IMR-90 (cell line): ENCODE measurements around the gene CYB561D1. TPM values are rescaled to one million over a fixed set of nuclear protein-coding genes. Genes with fewer than 3 reads are reported as not detected.

Source experiments
- ATAC-seq: fragments of 200-7000 bp; cut with Tn5 transposase; 2 replicates; pipeline ENCODE4 v1.9.1; 2020; ENCODE audit warnings: low read depth, mild to moderate bottlenecking, moderate library complexity
- BruUV-seq: library from RNA; stranded (reverse); fragments of 400-500 nt; replicated peaks from 2 replicates; lab custom pipeline; 2021; lab: Mats Ljungman, UMichigan
- CTCF ChIA-PET: fragments of 300-600 bp; formaldehyde crosslinking; extraction: SDS; loops from one replicate; lab custom pipeline; 2021; ENCODE audit warnings: antibody characterized with exemption; lab: Yijun Ruan, JAX
- POLR2A ChIA-PET: fragments of 300-600 bp; sonication (Branson Sonifier 250); formaldehyde crosslinking; loops from one replicate; lab custom pipeline; 2022; ENCODE audit warnings: antibody characterized with exemption; ENCODE audit not compliant: unreplicated experiment; lab: Charles Lee
- DNase-seq: peaks from one replicate; pipeline ENCODE4 v3.0.0; 2013
- H2AFZ ChIP-seq: replicated peaks from 2 replicates; pipeline ENCODE3; 2013; ENCODE audit warnings: low read length, mild to moderate bottlenecking; ENCODE audit not compliant: poor library complexity
- H2AK5ac ChIP-seq: 2 replicates; pipeline ENCODE4 v1.6.1; 2013; ENCODE audit warnings: low read depth, low read length, inconsistent platforms
- H2AK9ac ChIP-seq: replicated peaks from 2 replicates; pipeline ENCODE3; 2013; ENCODE audit warnings: mild to moderate bottlenecking, low read depth, low read length, moderate library complexity; ENCODE audit not compliant: poor library complexity
- H2BK120ac ChIP-seq: 2 replicates; pipeline ENCODE4 v1.6.1; 2013; ENCODE audit warnings: low read depth, low read length, inconsistent platforms
- H2BK15ac ChIP-seq: 3 replicates; pipeline ENCODE4 v1.6.1; 2013; ENCODE audit warnings: low read depth, low read length, inconsistent platforms
- H2BK20ac ChIP-seq: 2 replicates; pipeline ENCODE4 v1.6.1; 2013; ENCODE audit warnings: low read depth, mild to moderate bottlenecking, inconsistent platforms, low read length, moderate library complexity
- H2BK5ac ChIP-seq: 2 replicates; pipeline ENCODE4 v1.6.1; 2013; ENCODE audit warnings: mild to moderate bottlenecking, low read depth, low read length, inconsistent platforms; ENCODE audit not compliant: poor library complexity, severe bottlenecking
- H3K14ac ChIP-seq: replicated peaks from 2 replicates; pipeline ENCODE4 v1.6.1; 2013; ENCODE audit warnings: low read depth, low read length, inconsistent platforms
- H3K18ac ChIP-seq: 2 replicates; pipeline ENCODE4 v1.6.1; 2013; ENCODE audit warnings: low read depth, low read length, control low read depth
- H3K23ac ChIP-seq: 2 replicates; pipeline ENCODE4 v1.6.1; 2013; ENCODE audit warnings: low read depth, low read length, inconsistent platforms
- H3K27ac ChIP-seq: 2 replicates; pipeline ENCODE4 v1.5.1; 2013; ENCODE audit warnings: mild to moderate bottlenecking, control low read depth, low read length; ENCODE audit not compliant: insufficient read depth
- H3K27me3 ChIP-seq: 2 replicates; pipeline ENCODE4 v1.6.1; 2013; ENCODE audit warnings: low read length; ENCODE audit not compliant: control insufficient read depth, insufficient read depth
- H3K36me3 ChIP-seq: 2 replicates; pipeline ENCODE4 v1.6.1; 2013; ENCODE audit warnings: low read length, mixed read lengths; ENCODE audit not compliant: control insufficient read depth, insufficient read depth
- H3K4ac ChIP-seq: 2 replicates; pipeline ENCODE4 v1.6.1; 2013; ENCODE audit warnings: low read depth, low read length, inconsistent platforms
- H3K4me1 ChIP-seq: 2 replicates; pipeline ENCODE4 v1.6.1; 2013; ENCODE audit warnings: low read length, mixed read lengths; ENCODE audit not compliant: control insufficient read depth, insufficient read depth
- H3K4me2 ChIP-seq: 2 replicates; pipeline ENCODE4 v1.6.1; 2013; ENCODE audit warnings: low read depth, mild to moderate bottlenecking, control low read depth, low read length, moderate library complexity
- H3K4me3 ChIP-seq: 2 replicates; pipeline ENCODE4 v1.5.1; 2013; ENCODE audit warnings: low read depth, mild to moderate bottlenecking, control low read depth, low read length, moderate library complexity; ENCODE audit not compliant: insufficient read depth
- H3K56ac ChIP-seq: 2 replicates; pipeline ENCODE4 v1.6.1; 2013; ENCODE audit warnings: low read length, inconsistent platforms; ENCODE audit not compliant: insufficient read depth; ENCODE audit errors: extremely low read depth
- H3K79me1 ChIP-seq, 2 experiments: 2 replicates each; pipeline ENCODE4 v1.6.1; 2013; ENCODE audit warnings: low read length in 2 of 2, inconsistent platforms in 1 of 2, low read depth in 1 of 2
- H3K9ac ChIP-seq: 2 replicates; pipeline ENCODE4 v1.6.1; 2013; ENCODE audit warnings: low read depth, low read length, control low read depth
- H3K9me1 ChIP-seq: 2 replicates; pipeline ENCODE4 v1.6.1; 2013; ENCODE audit warnings: low read length, inconsistent platforms; ENCODE audit not compliant: insufficient read depth
- H3K9me3 ChIP-seq: 2 replicates; pipeline ENCODE4 v1.6.1; 2013; ENCODE audit warnings: low read length; ENCODE audit not compliant: control insufficient read depth, insufficient read depth
- H4K20me1 ChIP-seq: 2 replicates; pipeline ENCODE4 v1.6.1; 2013; ENCODE audit warnings: low read length, inconsistent platforms; ENCODE audit not compliant: insufficient read depth
- H4K5ac ChIP-seq: 2 replicates; pipeline ENCODE4 v1.6.1; 2013; ENCODE audit warnings: mild to moderate bottlenecking, low read depth, low read length, control low read depth
- H4K8ac ChIP-seq, 2 experiments: 2 replicates each; pipeline ENCODE4 v1.6.1; 2013; ENCODE audit warnings: low read depth in 2 of 2, low read length in 2 of 2, control low read depth in 1 of 2, inconsistent platforms in 1 of 2
- H4K91ac ChIP-seq: 2 replicates; pipeline ENCODE4 v1.6.1; 2013; ENCODE audit warnings: low read depth, low read length, inconsistent platforms; ENCODE audit not compliant: insufficient read depth
- BHLHE40 ChIP-seq: fragments of 150-350 bp; IDR thresholded peaks from 2 replicates; pipeline ENCODE4 v1.6.1; 2016; ENCODE audit warnings: mild to moderate bottlenecking, low read depth, low read length
- CEBPB ChIP-seq: IDR thresholded peaks from 2 replicates; pipeline ENCODE4 v1.6.1; 2012; ENCODE audit warnings: low read depth, low read length, improper control_type of control experiment
- CHD1 ChIP-seq: IDR thresholded peaks from 2 replicates; pipeline ENCODE4 v1.6.1; 2012; ENCODE audit warnings: low read depth, low read length, improper control_type of control experiment
- FOS ChIP-seq: fragments of 150-350 bp; IDR thresholded peaks from 2 replicates; pipeline ENCODE4 v1.6.1; 2016; ENCODE audit warnings: low read depth, low read length
- MAFK ChIP-seq: IDR thresholded peaks from 2 replicates; pipeline ENCODE4 v1.6.1; 2012; ENCODE audit warnings: low read depth, low read length, improper control_type of control experiment
- MAZ ChIP-seq: IDR thresholded peaks from 2 replicates; pipeline ENCODE4 v1.6.1; 2012; ENCODE audit warnings: low read depth, mild to moderate bottlenecking, low read length, improper control_type of control experiment, moderate library complexity, borderline replicate concordance
- MXI1 ChIP-seq: IDR thresholded peaks from 2 replicates; pipeline ENCODE4 v1.6.1; 2012; ENCODE audit warnings: low read depth, mild to moderate bottlenecking, low read length, moderate library complexity, borderline replicate concordance
- NFE2L2 ChIP-seq: fragments of 150-350 bp; IDR thresholded peaks from 2 replicates; pipeline ENCODE4 v1.6.1; 2016; ENCODE audit warnings: low read depth, mild to moderate bottlenecking, low read length
- POLR2A ChIP-seq: IDR thresholded peaks from 2 replicates; pipeline ENCODE4 v1.6.1; 2012; ENCODE audit warnings: mild to moderate bottlenecking, low read depth, low read length
- RAD21 ChIP-seq: IDR thresholded peaks from 2 replicates; pipeline ENCODE4 v1.6.1; 2012; ENCODE audit warnings: low read length, improper control_type of control experiment
- RCOR1 ChIP-seq: IDR thresholded peaks from 2 replicates; pipeline ENCODE4 v1.6.1; 2012; ENCODE audit warnings: mild to moderate bottlenecking, low read length, improper control_type of control experiment; ENCODE audit not compliant: insufficient replicate concordance
- RFX5 ChIP-seq: IDR thresholded peaks from 2 replicates; pipeline ENCODE4 v1.8.0; 2012; ENCODE audit warnings: low read depth, mild to moderate bottlenecking, low read length, moderate library complexity
- SMC3 ChIP-seq: fragments of 150-350 bp; IDR thresholded peaks from 2 replicates; pipeline ENCODE4 v1.6.1; 2016; ENCODE audit warnings: low read depth, mild to moderate bottlenecking, antibody characterized with exemption, low read length, moderate library complexity
- WGBS, 2 experiments: methylation state at CpG; one replicate each; pipeline versions ENCODE4 v1.1.5 to v1.1.7; 2013; ENCODE audit warnings: missing lambda C conversion rate in 2 of 2; ENCODE audit not compliant: insufficient read length in 1 of 2; ENCODE audit errors: extremely low coverage in 2 of 2; 5-methylcytosine and 5-hydroxymethylcytosine counted together
- dilution Hi-C: fragments of 300-500 bp; cut with HindIII; formaldehyde crosslinking; loops from one replicate; pipeline ENCODE4 v1.14.3; 2018; ENCODE audit warnings: low sequenced_read_pairs; ENCODE audit not compliant: unreplicated experiment
- in situ Hi-C: fragments of 300-500 bp; cut with MboI; formaldehyde crosslinking; loops from 3 replicates; pipeline ENCODE4 v1.14.3; 2019; ENCODE audit warnings: low sequenced_read_pairs, inconsistent platforms, mixed read lengths
- intact Hi-C: fragments of 100-400 bp; cut with micrococcal nuclease; formaldehyde crosslinking; loops from 2 replicates; pipeline ENCODE4 v1.10.0; 2022
- polyA plus RNA-seq, 3 experiments: library from polyadenylated mRNA; depleted of rRNA; stranded (reverse); fragments of >200 nt; gene quantifications; 2 replicates each; pipeline ENCODE4 v1.2.3, GENCODE V29; 2012; ENCODE audit warnings: low replicate concordance in 1 of 3
- total RNA-seq: library from RNA; depleted of rRNA; stranded (reverse); fragments of >200 nt; gene quantifications from 2 replicates; pipeline ENCODE4 v1.2.3, GENCODE V29; 2012
- TF ChIP-seq, protein P1 (sequence below): fragments of 150-350 bp; IDR thresholded peaks from 2 replicates; pipeline ENCODE4 v1.6.1; 2016; ENCODE audit warnings: low read depth, mild to moderate bottlenecking, low read length, moderate library complexity, borderline replicate concordance
- TF ChIP-seq, protein P2 (sequence below): conservative IDR thresholded peaks from 2 replicates; pipeline ENCODE4 v1.5.1; 2012; ENCODE audit warnings: mild to moderate bottlenecking, low read depth, low read length, improper control_type of control experiment
- TF ChIP-seq, protein P3 (sequence below): fragments of 150-350 bp; IDR thresholded peaks from 2 replicates; pipeline ENCODE4 v1.6.1; 2017; ENCODE audit warnings: mild to moderate bottlenecking, antibody characterized with exemption, low read length, low read depth

Gene CYB561D1
- total and polyA plus RNA-seq, 2 of the 4 experiments (the other 2 are of a cell fraction), result 5.7 to 8.1 TPM

DNA sequence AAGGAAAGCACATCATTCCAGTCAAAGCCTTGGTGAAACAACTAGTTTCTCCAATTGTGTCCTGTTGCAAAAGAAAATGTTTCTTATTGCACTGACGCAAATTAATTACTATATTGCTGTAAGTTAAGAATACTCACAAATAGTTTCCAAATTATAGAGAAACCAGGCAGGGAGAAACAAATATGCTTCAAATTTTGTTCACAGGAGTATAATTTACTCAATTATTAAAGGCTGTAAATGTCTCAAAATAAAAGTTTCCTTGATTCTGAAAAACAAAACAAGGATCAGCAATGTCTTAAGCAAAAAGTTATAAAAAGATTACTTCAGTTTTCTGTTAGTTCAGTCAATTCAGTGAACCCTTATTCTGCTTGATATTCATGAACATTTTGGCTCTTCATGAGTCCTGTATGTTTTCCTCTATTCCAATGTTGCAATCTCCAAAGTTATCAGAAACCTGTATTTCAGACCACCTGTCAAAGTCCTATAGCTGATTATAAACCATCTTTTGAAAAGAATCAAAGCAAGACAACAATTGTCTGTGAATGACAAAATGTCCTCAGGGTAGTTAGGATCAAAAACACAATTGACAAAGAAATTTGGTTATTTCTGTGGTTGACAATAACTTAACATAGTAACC lies 39.3 kb upstream of the CYB561D1 start:
- CTCF ChIA-PET, result interaction anchor here (0.6 kb wide), 1 partner anchor 14 kb away, joined by 4 read pairs; no protein-coding TSS in a partner anchor

More for the DNA sequence above, 39.3 kb upstream of the CYB561D1 start:
- Histone ChIP-seq H2BK120ac (no peak overlapping the region), H3K79me1 (no peaks in the 10 kb centered on the region), H2BK15ac (no peak overlapping the region), H3K23ac (no peak overlapping the region), H3K27me3 (peaks cover 8% of the 10 kb centered on the region), H2AK5ac (no peak overlapping the region), H2AK9ac (no peak overlapping the region), H3K27ac (no peak overlapping the region), H3K4me2 (no peak overlapping the region), H3K4ac (no peak overlapping the region), H3K18ac (no peak overlapping the region), H3K9ac (no peak overlapping the region), H3K9me1 (no peaks in the 10 kb centered on the region), H2BK5ac (no peak overlapping the region), H3K14ac (no peak overlapping the region), H3K36me3 (no peaks in the 10 kb centered on the region), H3K4me1 (no peaks in the 10 kb centered on the region), H4K5ac (no peak overlapping the region), H2BK20ac (no peak overlapping the region), H3K4me3 (no peak overlapping the region), H3K56ac (no peak overlapping the region), H3K9me3 (peaks cover 4% of the 10 kb centered on the region; the same call in 1 of the 2 replicates), H4K8ac (no peak overlapping the region), H4K20me1 (no peaks in the 10 kb centered on the region), H2AFZ (no peak overlapping the region), H4K91ac (no peak overlapping the region)
- POLR2A ChIA-PET, result no interaction called here
- dilution Hi-C loops, result no loop called here
- TF ChIP-seq RAD21, result no peak
- no peak for TF ChIP-seq CEBPB
- TF ChIP-seq, protein P1, sequence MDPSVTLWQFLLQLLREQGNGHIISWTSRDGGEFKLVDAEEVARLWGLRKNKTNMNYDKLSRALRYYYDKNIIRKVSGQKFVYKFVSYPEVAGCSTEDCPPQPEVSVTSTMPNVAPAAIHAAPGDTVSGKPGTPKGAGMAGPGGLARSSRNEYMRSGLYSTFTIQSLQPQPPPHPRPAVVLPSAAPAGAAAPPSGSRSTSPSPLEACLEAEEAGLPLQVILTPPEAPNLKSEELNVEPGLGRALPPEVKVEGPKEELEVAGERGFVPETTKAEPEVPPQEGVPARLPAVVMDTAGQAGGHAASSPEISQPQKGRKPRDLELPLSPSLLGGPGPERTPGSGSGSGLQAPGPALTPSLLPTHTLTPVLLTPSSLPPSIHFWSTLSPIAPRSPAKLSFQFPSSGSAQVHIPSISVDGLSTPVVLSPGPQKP, result no peak
- no peak for TF ChIP-seq SMC3
- TF ChIP-seq, protein P2, sequence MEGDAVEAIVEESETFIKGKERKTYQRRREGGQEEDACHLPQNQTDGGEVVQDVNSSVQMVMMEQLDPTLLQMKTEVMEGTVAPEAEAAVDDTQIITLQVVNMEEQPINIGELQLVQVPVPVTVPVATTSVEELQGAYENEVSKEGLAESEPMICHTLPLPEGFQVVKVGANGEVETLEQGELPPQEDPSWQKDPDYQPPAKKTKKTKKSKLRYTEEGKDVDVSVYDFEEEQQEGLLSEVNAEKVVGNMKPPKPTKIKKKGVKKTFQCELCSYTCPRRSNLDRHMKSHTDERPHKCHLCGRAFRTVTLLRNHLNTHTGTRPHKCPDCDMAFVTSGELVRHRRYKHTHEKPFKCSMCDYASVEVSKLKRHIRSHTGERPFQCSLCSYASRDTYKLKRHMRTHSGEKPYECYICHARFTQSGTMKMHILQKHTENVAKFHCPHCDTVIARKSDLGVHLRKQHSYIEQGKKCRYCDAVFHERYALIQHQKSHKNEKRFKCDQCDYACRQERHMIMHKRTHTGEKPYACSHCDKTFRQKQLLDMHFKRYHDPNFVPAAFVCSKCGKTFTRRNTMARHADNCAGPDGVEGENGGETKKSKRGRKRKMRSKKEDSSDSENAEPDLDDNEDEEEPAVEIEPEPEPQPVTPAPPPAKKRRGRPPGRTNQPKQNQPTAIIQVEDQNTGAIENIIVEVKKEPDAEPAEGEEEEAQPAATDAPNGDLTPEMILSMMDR, result no peak
- no peak for TF ChIP-seq RCOR1
- TF ChIP-seq MXI1, result no peak
- TF ChIP-seq MAZ, result no peak
- TF ChIP-seq NFE2L2, result no peak
- TF ChIP-seq, protein P3, sequence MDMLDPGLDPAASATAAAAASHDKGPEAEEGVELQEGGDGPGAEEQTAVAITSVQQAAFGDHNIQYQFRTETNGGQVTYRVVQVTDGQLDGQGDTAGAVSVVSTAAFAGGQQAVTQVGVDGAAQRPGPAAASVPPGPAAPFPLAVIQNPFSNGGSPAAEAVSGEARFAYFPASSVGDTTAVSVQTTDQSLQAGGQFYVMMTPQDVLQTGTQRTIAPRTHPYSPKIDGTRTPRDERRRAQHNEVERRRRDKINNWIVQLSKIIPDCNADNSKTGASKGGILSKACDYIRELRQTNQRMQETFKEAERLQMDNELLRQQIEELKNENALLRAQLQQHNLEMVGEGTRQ, result no peak
- no peak for TF ChIP-seq POLR2A
- TF ChIP-seq MAFK, result no peak
- TF ChIP-seq FOS, result no peak
- TF ChIP-seq CHD1, result no peak
- TF ChIP-seq BHLHE40, result no peak
- no peak for TF ChIP-seq RFX5
- in situ Hi-C loops, result no loop called here
- no CpG with 5 or more reads among the region's 1 CpG for WGBS, 2 experiments
- DNase-seq (no peak), ATAC-seq (no peak)
- intact Hi-C loops, result no loop called here
- no TSS peak for BruUV-seq
